GM12873 (cell line): Measurements from ENCODE around the gene PDE7B.

Experiments
- TF ChIP-seq, protein P1 (sequence below): IDR thresholded peaks from 2 replicates; pipeline ENCODE4 v1.5.1; 2012; ENCODE audit warnings: low read depth, mild to moderate bottlenecking, moderate library complexity, low read length, control low read depth; ENCODE audit not compliant: insufficient read depth; ENCODE audit errors: missing control alignments

PDE7B gene

DNA sequence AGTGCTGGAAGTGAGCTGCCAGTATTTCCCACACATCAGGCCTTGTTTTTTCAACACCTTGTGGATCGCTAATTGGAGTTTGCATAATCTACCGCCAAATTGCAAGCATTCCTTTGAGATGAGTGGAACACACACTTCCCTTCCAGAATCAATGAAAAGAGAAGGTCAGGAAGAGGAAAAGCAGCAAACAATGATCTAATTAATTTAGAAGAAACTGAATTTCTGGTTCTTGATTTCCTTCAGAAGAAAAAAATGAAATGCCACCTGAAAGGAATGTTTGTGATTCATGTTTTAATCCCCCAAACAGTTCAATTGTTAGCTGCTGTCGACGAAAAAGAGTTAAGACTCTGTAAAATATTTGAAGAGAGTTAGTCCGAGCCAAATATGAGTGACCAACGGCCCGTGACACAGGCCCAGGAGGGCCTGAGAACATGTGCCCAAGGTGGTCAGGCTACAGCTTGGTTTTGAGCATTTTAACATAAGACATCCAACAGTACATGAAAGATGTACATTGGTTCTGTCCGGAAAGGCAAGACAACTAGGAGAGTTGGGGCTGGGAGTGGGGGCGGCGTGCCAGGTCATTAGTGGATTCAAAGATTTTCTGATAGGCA lies 216.3 kb downstream of the PDE7B start:
- TF ChIP-seq, protein P1, sequence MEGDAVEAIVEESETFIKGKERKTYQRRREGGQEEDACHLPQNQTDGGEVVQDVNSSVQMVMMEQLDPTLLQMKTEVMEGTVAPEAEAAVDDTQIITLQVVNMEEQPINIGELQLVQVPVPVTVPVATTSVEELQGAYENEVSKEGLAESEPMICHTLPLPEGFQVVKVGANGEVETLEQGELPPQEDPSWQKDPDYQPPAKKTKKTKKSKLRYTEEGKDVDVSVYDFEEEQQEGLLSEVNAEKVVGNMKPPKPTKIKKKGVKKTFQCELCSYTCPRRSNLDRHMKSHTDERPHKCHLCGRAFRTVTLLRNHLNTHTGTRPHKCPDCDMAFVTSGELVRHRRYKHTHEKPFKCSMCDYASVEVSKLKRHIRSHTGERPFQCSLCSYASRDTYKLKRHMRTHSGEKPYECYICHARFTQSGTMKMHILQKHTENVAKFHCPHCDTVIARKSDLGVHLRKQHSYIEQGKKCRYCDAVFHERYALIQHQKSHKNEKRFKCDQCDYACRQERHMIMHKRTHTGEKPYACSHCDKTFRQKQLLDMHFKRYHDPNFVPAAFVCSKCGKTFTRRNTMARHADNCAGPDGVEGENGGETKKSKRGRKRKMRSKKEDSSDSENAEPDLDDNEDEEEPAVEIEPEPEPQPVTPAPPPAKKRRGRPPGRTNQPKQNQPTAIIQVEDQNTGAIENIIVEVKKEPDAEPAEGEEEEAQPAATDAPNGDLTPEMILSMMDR: no peak

DNA sequence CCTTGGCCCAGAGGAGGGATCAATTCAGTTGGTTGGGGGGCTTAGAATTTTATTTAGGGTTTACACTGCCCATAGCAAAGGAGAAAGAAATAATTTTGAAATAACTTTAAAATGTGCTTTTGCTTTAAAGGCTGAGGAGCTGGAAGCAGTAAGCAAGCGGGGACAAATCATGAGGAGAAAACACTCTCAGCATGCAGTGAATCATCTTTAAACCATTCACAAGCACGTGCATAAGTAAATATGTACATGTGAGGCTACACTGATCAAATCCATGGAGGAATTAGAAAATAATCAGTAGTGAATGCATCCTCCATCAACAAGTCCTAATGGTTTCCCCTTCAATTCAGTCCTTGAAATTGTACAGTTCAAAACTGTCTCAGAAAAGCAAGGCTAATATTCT lies 217.6 kb downstream of the PDE7B start:
- TF ChIP-seq, protein P1: no peak

DNA sequence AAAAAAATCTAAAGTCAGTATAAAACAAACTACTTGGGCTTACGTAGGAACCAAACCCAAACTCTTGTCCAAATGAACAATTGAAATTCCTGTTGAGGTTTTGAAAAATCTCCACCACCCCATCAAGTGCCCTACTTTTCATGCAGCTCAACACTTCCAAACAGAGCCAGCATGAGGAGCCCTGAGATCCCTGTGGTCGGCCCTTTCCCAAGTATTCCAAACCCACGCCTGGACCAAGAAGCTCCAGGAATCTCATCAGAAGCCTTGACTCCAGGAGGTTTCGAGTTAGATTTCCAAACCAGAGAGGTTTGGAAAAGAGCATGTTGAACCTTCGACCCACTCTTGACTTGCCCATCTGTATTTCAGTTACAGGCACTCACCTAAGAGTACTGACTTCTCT lies 219.3 kb downstream of the PDE7B start:
- TF ChIP-seq, protein P1: no peak

DNA sequence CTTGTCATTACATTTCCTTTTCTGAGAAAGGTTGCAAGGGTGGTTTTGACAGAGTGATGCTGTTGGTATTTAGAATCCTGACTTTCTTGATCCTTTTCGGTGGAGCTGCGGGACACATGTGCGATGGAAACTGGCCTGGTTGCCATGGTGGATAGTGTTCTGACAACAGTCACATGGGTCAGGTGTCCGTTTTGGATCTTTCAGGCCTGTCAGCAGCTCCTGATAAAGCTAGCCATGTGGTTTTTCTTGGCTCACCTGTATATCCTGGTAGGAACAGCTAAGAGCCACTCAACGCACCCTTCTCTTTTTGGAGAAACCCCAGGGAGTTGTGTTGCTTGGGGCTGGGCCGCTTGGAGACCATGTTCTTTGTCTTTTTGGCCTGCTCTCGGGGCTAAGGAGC lies 221.2 kb downstream of the PDE7B start:
- TF ChIP-seq, protein P1: no peak

DNA sequence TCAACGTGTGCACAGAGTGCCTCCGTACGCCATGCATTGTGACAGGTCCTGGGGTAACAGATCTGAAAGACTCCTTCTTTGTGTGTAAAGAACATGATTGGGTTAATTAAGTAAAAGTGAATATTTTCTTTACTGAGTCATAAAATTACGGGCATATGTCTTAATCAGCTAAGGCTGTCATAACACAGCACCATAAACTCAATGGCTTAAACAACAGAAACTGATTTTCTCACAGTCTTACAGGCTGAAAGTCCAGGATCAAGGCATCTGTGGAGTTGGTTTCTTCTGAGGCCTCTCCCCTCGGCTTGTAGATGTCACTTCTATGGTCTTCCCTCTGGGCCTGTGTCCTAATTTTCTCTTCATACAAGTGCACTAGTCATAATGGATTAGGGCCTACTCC lies 221.7 kb downstream of the PDE7B start:
- TF ChIP-seq, protein P1: no peak

DNA sequence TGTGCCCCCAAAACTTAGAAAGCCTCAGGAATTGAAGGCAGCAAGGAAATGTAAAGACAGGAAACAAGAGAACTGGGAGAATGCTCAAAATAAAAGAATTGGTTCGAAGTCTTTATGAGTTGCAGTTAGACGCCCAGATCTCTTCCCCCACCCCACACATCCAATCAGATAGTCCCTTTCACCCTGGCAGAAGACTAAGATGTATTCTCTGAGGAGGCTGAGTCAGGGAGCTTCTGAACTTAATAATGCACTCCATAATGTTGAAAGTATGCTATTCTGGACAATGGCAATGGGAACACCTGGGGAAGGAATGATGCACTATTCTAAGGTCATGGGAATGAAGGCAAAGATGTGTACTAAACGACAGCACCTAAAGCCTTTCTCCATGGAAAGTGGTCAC lies 225.0 kb downstream of the PDE7B start:
- TF ChIP-seq, protein P1: no peak

DNA sequence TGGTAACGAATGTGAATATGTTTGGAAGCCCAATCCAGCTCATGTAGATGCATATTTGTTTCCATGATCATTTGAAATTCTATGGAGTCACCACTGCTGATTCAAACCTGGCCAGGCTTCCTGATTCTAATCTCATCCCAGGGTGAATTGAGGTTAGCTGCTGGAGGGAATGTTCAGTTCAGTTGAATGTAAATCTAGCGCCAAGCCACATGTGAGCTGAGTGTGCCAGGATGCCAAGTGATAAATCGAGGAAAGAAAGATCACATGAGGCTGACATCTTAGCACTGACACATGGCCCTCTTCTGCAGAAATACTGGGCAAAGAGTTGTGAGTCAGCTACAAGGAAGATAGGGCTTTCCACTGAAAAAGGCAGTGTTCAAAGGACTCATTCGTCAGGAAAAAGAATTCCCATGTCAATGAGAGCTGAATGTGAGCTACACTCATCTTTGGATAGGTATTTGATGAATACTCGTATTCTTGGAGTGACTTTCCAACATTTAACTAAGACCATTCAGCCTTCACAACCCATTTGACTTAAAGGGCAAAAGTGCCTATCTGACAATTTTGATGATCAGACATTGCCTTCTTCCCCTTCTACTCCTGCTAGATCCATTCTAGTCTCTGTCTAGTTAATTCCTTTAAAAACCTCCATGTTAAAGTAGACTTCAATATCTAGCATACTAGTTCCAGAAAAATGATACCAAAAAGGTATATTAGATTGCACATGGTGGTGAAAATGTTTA lies 226.5 kb downstream of the PDE7B start:
- TF ChIP-seq, protein P1: no peak
